HG03520 (cell line): ENCODE results near the gene SAPCD2.
"Not testable (repeated sequence)": the region's sequence is repeated elsewhere in the genome, so short reads cannot be mapped to it uniquely, and the experiment has no call there.

ENCODE experiments used
- ATAC-seq: cut with Tn5 transposase; IDR thresholded peaks from one replicate; pipeline ENCODE4 v1.9.1; 2021; ENCODE audit warnings: mild to moderate bottlenecking, moderate library complexity; ENCODE audit not compliant: unreplicated experiment

The SAPCD2 gene

GRCh38 chr9:137070201-137070905 is at the start of gene SAPCD2:
SAPCD2 (minus strand) TSS chr9:137070557; CDS start chr9:137070460, 97 bp downstream.
- peak; percentile 66 for ATAC-seq

GRCh38 chr9:137118092-137118603 is 47.8 kb upstream of the SAPCD2 start:
- not testable (repeated sequence) for ATAC-seq

GRCh38 chr9:137117269-137117731 is 46.9 kb upstream of the SAPCD2 start:
- ATAC-seq, result no peak

GRCh38 chr9:137116728-137117127 is 46.4 kb upstream of the SAPCD2 start:
- no peak for ATAC-seq

GRCh38 chr9:137116027-137116507 is 45.7 kb upstream of the SAPCD2 start:
- ATAC-seq, result no peak

GRCh38 chr9:137115394-137116026 is 45.2 kb upstream of the SAPCD2 start:
- ATAC-seq, result no peak

- ATAC-seq, result peak; percentile 72
Observed at GRCh38 chr9:137114613-137115393, 44.4 kb upstream of the SAPCD2 start, which contains the start of gene DPP7. DPP7 (minus strand) TSS chr9:137114733; CDS start chr9:137114713, 20 bp downstream.

- no peak for ATAC-seq
Observed at GRCh38 chr9:137114220-137114612, 43.9 kb upstream of the SAPCD2 start.

- ATAC-seq, result no peak
Observed at GRCh38 chr9:137113385-137114159, 43.2 kb upstream of the SAPCD2 start.

GRCh38 chr9:137112564-137113384 is 42.4 kb upstream of the SAPCD2 start:
- ATAC-seq, result no peak

GRCh38 chr9:137111788-137112563 is 41.6 kb upstream of the SAPCD2 start:
- no peak for ATAC-seq

- no peak for ATAC-seq
Observed at GRCh38 chr9:137110911-137111787, 40.8 kb upstream of the SAPCD2 start.

GRCh38 chr9:137110147-137110910 is 40.0 kb upstream of the SAPCD2 start:
- no peak for ATAC-seq

GRCh38 chr9:137109250-137110146 is 39.1 kb upstream of the SAPCD2 start:
- no peak for ATAC-seq

- no peak for ATAC-seq
Observed at GRCh38 chr9:137108608-137109249, 38.4 kb upstream of the SAPCD2 start.

- no peak for ATAC-seq
Observed at GRCh38 chr9:137107982-137108381, 37.6 kb upstream of the SAPCD2 start.
